Dendritic cell treated with granulocyte-macrophage colony-stimulating factor and Interleukin-4, amounts not matched to agents 40 ng/mL and 50 ng/mL, for 4 days (primary cell): ENCODE data around the gene CCDC15.

Experiments
- H3K27ac Mint-ChIP-seq: one replicate; pipeline ENCODE4 v1.8.0; 2022; ENCODE audit warnings: mild to moderate bottlenecking, mixed read lengths
- H3K27me3 Mint-ChIP-seq: one replicate; pipeline ENCODE4 v1.8.0; 2022; ENCODE audit warnings: mild to moderate bottlenecking, mixed read lengths
- H3K36me3 Mint-ChIP-seq: one replicate; pipeline ENCODE4 v1.8.0; 2022; ENCODE audit warnings: low read depth, mixed read lengths
- H3K4me1 Mint-ChIP-seq: one replicate; pipeline ENCODE4 v1.8.0; 2022; ENCODE audit warnings: low read depth, mixed read lengths
- H3K4me3 Mint-ChIP-seq: one replicate; pipeline ENCODE4 v1.8.0; 2022; ENCODE audit warnings: mild to moderate bottlenecking, moderate library complexity, mixed read lengths
- H3K9me3 Mint-ChIP-seq: one replicate; pipeline ENCODE4 v1.8.0; 2022; ENCODE audit warnings: mixed read lengths
- intact Hi-C: fragments of 100-400 bp; cut with micrococcal nuclease; formaldehyde crosslinking; loops from one replicate; pipeline ENCODE4 v1.15.0; 2022

CCDC15 gene

GRCh38 chr11:125071435-125071834 is 117.4 kb downstream of the CCDC15 start:
- Mint-ChIP-seq H3K36me3 (peaks cover 53% of the 10 kb centered on the region), H3K4me1 (peaks cover 88% of the 10 kb centered on the region), H3K27ac (peak overlapping the region; percentile 96), H3K27me3 (no peaks in the 10 kb centered on the region), H3K9me3 (no peaks in the 10 kb centered on the region), H3K4me3 (peak overlapping the region; percentile 42)
- intact Hi-C loops = loop anchor here (10.0 kb wide), 1 partner anchor 523 kb away; the partner anchor contains the start of gene STT3A

- intact Hi-C loops = loop anchor here (2.0 to 10.0 kb wide), 2 partner anchors 39 to 523 kb away; partner anchors contain the start of genes STT3A and TMEM218
- H3K27me3 Mint-ChIP-seq = no peaks in the 10 kb centered on the region
- peaks cover 91% of the 10 kb centered on the region for H3K4me1 Mint-ChIP-seq
- H3K9me3 Mint-ChIP-seq = no peaks in the 10 kb centered on the region
- H3K4me3 Mint-ChIP-seq = peak overlapping the region; percentile 45
- H3K27ac Mint-ChIP-seq = peak overlapping the region; percentile 96
- peaks cover 57% of the 10 kb centered on the region for H3K36me3 Mint-ChIP-seq
Observed at GRCh38 chr11:125071846-125072217, 117.8 kb downstream of the CCDC15 start.

GRCh38 chr11:125072218-125072960 is 118.4 kb downstream of the CCDC15 start:
- intact Hi-C loops = loop anchor here (2.0 to 10.0 kb wide), 2 partner anchors 38 to 522 kb away; partner anchors contain the start of genes STT3A and TMEM218
- no peaks in the 10 kb centered on the region for H3K27me3 Mint-ChIP-seq
- peak overlapping the region; percentile 96 for H3K27ac Mint-ChIP-seq
- H3K9me3 Mint-ChIP-seq = no peaks in the 10 kb centered on the region
- H3K4me3 Mint-ChIP-seq = peak overlapping the region; percentile 45
- peaks cover 97% of the 10 kb centered on the region for H3K4me1 Mint-ChIP-seq
- H3K36me3 Mint-ChIP-seq = peaks cover 63% of the 10 kb centered on the region

GRCh38 chr11:125072961-125073590 is 119.1 kb downstream of the CCDC15 start:
- H3K9me3 Mint-ChIP-seq = no peaks in the 10 kb centered on the region
- intact Hi-C loops = loop anchor here (2.0 to 10.0 kb wide), 2 partner anchors 38 to 522 kb away; partner anchors contain the start of genes STT3A and TMEM218
- H3K4me3 Mint-ChIP-seq = peak overlapping the region; percentile 37
- H3K36me3 Mint-ChIP-seq = peaks cover 69% of the 10 kb centered on the region
- H3K4me1 Mint-ChIP-seq = peaks cover 98% of the 10 kb centered on the region
- no peaks in the 10 kb centered on the region for H3K27me3 Mint-ChIP-seq
- H3K27ac Mint-ChIP-seq = peak overlapping the region; percentile 96

- Mint-ChIP-seq H3K27ac (peak overlapping the region; percentile 96), H3K4me3 (no peak overlapping the region)
Observed at GRCh38 chr11:125073616-125074483, 119.8 kb downstream of the CCDC15 start.

GRCh38 chr11:125074511-125075241 is 120.7 kb downstream of the CCDC15 start:
- Mint-ChIP-seq H3K4me1 (peaks cover 99% of the 10 kb centered on the region), H3K4me3 (no peak overlapping the region), H3K27me3 (no peaks in the 10 kb centered on the region), H3K27ac (peak overlapping the region; percentile 96), H3K9me3 (no peaks in the 10 kb centered on the region), H3K36me3 (peaks cover 81% of the 10 kb centered on the region)
- intact Hi-C loops = loop anchor here (10.0 kb wide), 1 partner anchor 520 kb away; the partner anchor contains the start of gene STT3A

More at GRCh38 chr11:125073616-125074483, 119.8 kb downstream of the CCDC15 start:
- Mint-ChIP-seq H3K9me3 (no peaks in the 10 kb centered on the region), H3K36me3 (peaks cover 77% of the 10 kb centered on the region), H3K4me1 (peaks cover 99% of the 10 kb centered on the region), H3K27me3 (no peaks in the 10 kb centered on the region)
- intact Hi-C loops = loop anchor here (2.0 to 10.0 kb wide), 2 partner anchors 37 to 521 kb away; partner anchors contain the start of genes STT3A and TMEM218

- no peaks in the 10 kb centered on the region for H3K27me3 Mint-ChIP-seq
- intact Hi-C loops = loop anchor here (10.0 kb wide), 1 partner anchor 520 kb away; the partner anchor contains the start of gene STT3A
- peak overlapping the region; percentile 96 for H3K27ac Mint-ChIP-seq
- H3K9me3 Mint-ChIP-seq = no peaks in the 10 kb centered on the region
- H3K4me1 Mint-ChIP-seq = peaks cover 98% of the 10 kb centered on the region
- H3K4me3 Mint-ChIP-seq = peak overlapping the region; percentile 17
- peaks cover 85% of the 10 kb centered on the region for H3K36me3 Mint-ChIP-seq
Observed at GRCh38 chr11:125075242-125075625, 121.2 kb downstream of the CCDC15 start.

GRCh38 chr11:125075900-125076317 is 121.9 kb downstream of the CCDC15 start:
- intact Hi-C loops = loop anchor here (10.0 kb wide), 1 partner anchor 519 kb away; the partner anchor contains the start of gene STT3A

GRCh38 chr11:125076378-125076945 is 122.5 kb downstream of the CCDC15 start:
- Mint-ChIP-seq H3K9me3 (no peaks in the 10 kb centered on the region), H3K27me3 (no peaks in the 10 kb centered on the region), H3K4me1 (peaks cover 85% of the 10 kb centered on the region), H3K36me3 (peaks cover 92% of the 10 kb centered on the region), H3K4me3 (no peak overlapping the region), H3K27ac (peak overlapping the region; percentile 96)
- intact Hi-C loops = loop anchor here (10.0 kb wide), 1 partner anchor 518 kb away; the partner anchor contains the start of gene STT3A

More at GRCh38 chr11:125075900-125076317, 121.9 kb downstream of the CCDC15 start:
- Mint-ChIP-seq H3K27ac (peak overlapping the region; percentile 96), H3K27me3 (no peaks in the 10 kb centered on the region), H3K4me1 (peaks cover 91% of the 10 kb centered on the region), H3K4me3 (no peak overlapping the region), H3K9me3 (no peaks in the 10 kb centered on the region), H3K36me3 (peaks cover 92% of the 10 kb centered on the region)

GRCh38 chr11:125078016-125078415 is 124.0 kb downstream of the CCDC15 start:
- no peaks in the 10 kb centered on the region for H3K27me3 Mint-ChIP-seq
- peak overlapping the region; percentile 49 for H3K27ac Mint-ChIP-seq
- peaks cover 70% of the 10 kb centered on the region for H3K4me1 Mint-ChIP-seq
- peaks cover 96% of the 10 kb centered on the region for H3K36me3 Mint-ChIP-seq
- intact Hi-C loops = loop anchor here (10.0 kb wide), 1 partner anchor 517 kb away; the partner anchor contains the start of gene STT3A
- H3K9me3 Mint-ChIP-seq = no peaks in the 10 kb centered on the region
- H3K4me3 Mint-ChIP-seq = no peak overlapping the region

- Mint-ChIP-seq H3K27me3 (no peaks in the 10 kb centered on the region), H3K27ac (peak overlapping the region; percentile 49), H3K36me3 (peaks cover 96% of the 10 kb centered on the region), H3K4me1 (peaks cover 65% of the 10 kb centered on the region), H3K4me3 (no peak overlapping the region), H3K9me3 (no peaks in the 10 kb centered on the region)
- intact Hi-C loops = loop anchor here (10.0 kb wide), 1 partner anchor 516 kb away; the partner anchor contains the start of gene STT3A
Observed at GRCh38 chr11:125078516-125079140, 124.6 kb downstream of the CCDC15 start.
